OCI-LY3 (cell line): Measurements from ENCODE around the gene OSBPL6.

Experiments used
- CTCF ChIP-seq: fragments of 200-600, 300-600 bp; sonication (generic); IDR thresholded peaks from 2 replicates; pipeline ENCODE4 v1.5.1; 2014; ENCODE audit warnings: antibody characterized with exemption, low read length, low read depth
- EZH2phosphoT487 ChIP-seq: fragments of 200-600 bp; shearing (Covaris generic); IDR thresholded peaks from 2 replicates; pipeline ENCODE4 v1.6.1; 2018; ENCODE audit warnings: antibody characterized with exemption, mixed run types, low read depth

- TF ChIP-seq CTCF, result no peak
- TF ChIP-seq EZH2phosphoT487, result no peak
Measured at GRCh38 chr2:178298785-178299212, 104.5 kb downstream of the OSBPL6 start.
